ENCODE data around the gene CLASRP.

GRCh38 chr19:45103508-45104319 is 64.9 kb downstream of the CLASRP start:
- TF ChIP-seq CTCF (IDR thresholded peaks at IDR 0.05) (peak in 4 of 7 experiments; percentile 7 to 25 (median 15)), POLR2A (IDR thresholded peaks at IDR 0.05) (peak in 1 of 3 donors; percentile 4)
